Glomerular endothelial cell (primary cell): ENCODE measurements around the gene RPP14. TPM values are rescaled to one million over a fixed set of nuclear protein-coding genes. Genes with fewer than 3 reads are reported as not detected.
"Not testable (repeated sequence)": the region's sequence is repeated elsewhere in the genome, so short reads cannot be mapped to it uniquely, and the experiment has no call there.

ENCODE experiments used
- DNase-seq: peaks from one replicate; pipeline ENCODE4 v3.0.0-alpha.2; 2011; ENCODE audit warnings: low read depth, low spot score; ENCODE audit errors: extremely low read depth
- total RNA-seq: library from RNA; depleted of rRNA; stranded (reverse); fragments of >200 nt; gene quantifications from 2 replicates; pipeline ENCODE4 v1.2.3, GENCODE V29; 2015

RPP14 gene
- 6.5 and 9.1 TPM in 2 replicates for total RNA-seq

DNA sequence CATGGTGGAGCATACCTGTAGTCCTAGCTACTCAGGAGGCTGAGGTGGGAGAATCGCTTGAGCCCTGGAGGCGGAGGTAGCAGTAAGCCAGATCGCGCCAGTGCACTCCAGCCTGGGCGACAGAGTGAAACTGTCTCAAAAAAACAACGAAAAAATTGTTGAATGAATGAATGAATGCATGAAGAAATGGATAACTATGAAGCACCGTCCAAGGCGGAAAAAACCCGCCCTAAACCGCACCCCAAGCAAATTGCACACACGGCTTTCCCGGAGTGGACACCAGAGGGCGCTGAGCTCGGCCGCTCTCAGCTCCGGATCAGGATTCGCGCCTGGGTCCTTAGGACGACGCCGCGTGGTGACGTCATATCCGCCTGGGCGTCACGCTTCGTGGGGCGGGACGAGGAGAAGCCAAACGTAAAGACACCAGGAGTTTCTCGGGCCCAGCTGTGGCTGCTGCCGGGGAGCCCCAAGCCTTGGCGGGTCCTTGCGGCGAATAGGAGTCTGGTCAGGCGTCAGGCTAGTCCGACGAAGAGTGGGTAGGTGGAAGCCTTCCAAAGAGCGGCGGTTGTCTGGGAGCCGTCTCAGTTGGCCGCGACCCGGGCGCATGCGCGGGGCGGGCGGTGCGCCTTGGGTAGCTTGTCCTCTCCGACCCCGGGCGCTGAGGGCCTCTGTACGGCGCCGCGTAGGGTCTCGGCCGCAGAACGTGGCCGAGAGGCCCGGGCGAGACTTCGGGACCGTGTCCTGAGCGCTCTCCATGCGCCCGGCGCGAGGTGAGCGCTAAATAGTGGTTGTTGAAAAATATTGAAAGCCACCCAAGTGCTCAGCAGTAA, at the start of gene RPP14, which contains the start of gene HTD2:
Gene RPP14 (plus strand): TSS at position 364 of the 830 bp plus-strand sequence. CDS start 4,085 bp downstream, outside the sequence.
Gene HTD2 (plus strand): TSS at position 639 of the 830 bp plus-strand sequence. CDS start 11,094 bp downstream, outside the sequence.
- peak; percentile 87 for DNase-seq

DNA sequence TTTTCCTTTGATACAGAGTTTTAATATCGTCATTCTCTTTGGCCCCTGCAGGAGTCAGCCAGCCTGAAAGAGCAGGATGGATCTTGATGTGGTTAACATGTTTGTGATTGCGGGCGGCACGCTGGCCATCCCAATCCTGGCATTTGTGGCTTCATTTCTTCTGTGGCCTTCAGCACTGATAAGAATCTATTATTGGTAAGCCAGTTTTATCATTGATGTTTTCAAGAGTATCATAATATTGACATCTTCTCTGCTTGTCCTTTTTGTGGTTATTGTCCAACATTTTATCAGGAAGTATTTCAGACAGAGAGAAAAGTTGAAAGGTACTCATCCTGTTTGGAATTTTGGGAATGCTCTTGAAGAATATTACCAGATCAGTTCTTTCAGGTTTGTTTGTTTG, 49.5 kb upstream of the RPP14 start:
- DNase-seq, result no peak

DNA sequence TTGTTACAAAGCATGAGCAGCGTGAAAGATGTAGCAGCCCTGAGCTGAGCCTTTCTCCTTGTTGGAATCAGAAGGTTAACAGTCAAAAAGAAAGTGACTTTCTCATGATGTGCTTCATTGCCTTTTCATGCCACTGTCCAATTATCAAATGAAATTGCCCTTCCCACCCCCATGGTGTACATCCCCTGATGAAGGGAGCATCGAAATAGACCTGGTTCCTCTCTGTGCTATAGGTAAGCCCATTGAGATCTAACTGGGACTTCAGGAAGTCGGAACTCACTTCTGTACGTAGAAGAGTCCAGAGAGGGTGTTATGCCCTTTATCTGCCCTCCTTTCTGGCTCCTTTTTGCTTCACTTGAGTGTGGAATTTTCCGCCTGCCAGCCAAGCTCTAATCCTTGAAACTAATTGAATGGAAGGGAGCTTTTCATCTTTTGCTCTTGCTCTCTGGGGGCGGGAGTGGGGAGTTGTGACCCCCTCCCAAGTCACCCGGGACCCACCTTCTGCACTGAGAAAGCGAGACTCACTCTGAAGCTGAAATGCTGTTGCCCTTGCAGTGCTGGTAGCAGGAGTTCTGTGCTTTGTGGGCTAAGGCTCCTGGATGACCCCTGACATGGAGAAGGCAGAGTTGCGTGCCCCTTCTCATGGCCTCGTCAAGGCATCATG, 47.5 kb upstream of the RPP14 start:
- no peak for DNase-seq

DNA sequence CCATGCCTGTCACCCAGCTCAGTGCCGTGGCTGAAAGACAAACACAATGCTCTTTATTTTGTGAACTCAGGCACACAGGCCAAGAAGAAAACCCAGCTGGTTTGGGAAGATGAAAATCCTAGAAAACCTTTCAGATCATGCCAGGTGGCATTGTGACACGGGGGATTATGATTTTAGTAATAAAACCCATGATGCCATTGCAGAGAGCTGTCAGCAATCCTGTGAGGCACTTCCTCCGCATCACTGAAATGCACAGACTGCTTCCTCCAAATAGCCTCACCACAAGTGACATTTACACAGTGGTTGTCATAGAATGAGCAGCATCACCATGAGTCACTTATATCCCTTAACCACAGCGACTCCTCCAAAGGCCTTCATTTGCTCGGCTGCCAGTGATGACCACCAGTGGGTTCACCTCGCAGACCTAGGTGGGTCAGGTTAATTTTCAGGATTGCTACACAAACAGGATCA, 45.7 kb upstream of the RPP14 start:
- no peak for DNase-seq

DNA sequence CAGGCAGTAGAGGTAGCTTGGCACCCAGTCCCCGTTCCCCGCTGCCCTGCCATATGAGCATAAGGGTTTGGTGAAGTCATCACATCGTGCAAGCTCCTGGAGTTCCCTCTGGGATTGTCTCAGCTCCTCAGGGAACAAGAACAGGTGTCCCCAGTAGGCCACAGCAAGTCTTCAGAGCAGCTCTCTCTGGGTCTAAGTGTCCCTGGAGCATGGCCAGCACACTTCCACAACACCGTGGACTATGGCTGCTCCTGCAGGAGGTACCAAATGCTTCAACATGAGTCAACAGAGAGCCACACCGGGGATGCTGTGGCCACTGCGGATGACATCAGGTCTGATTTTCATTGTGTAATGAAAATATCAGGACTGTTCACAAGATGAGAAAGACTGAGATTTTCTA, 45.3 kb upstream of the RPP14 start:
- no peak for DNase-seq

DNA sequence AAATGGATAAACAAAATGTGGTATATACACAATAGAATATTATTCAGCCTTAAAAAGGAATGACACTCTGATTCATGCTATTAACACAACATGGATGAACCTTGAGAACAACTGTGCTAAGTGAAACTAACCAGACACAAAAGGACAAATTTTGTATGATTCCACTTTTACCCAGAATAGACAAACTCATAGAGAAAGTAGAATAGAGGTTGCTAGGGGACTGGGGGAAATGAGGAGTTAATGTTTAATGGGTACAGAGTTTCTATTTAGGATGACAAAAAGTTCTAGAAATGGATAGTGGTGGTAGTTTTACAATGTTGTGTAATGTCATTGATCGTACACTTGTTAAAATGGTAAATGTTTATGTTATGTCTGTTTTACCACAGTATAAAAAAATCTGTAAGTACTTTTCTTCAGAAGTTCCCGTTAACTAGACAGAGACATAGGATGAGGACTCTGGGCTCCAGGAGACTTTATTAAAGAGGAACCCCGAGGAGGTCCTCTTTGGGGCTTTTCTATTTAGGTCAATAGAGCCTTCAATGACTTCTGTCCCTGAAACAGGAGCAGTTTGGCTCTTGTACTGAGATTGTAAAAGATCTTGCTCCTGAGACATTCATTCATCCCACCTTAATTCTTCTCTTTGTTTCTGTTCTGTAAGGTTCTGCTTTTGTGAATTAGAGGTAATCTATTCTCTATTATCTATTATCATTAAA, 43.9 kb upstream of the RPP14 start:
- no peak for DNase-seq

- DNase-seq, result no peak
Observed at GRCh38 chr3:58266577-58266976, 39.5 kb upstream of the RPP14 start.

GRCh38 chr3:58267543-58267942, 38.5 kb upstream of the RPP14 start:
- not testable (repeated sequence) for DNase-seq

DNA sequence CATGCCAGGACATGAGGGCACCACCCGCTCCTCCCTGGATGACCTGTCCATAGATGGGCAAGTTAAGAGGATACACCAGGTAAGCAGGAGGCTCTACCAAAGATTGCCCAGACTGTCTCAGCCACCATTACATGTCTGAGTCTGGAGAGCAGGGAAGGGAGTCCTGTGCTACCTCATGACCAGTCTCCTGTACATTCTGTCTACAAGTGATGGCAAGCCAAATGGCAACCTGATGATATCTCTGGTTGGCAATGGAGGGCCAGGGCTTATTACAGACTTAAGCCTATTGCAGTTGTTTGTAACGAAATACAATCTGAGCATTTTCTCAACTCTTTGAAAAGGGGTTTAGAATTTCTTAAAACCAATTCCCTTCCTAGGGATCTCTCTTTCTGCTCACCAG, 36.7 kb upstream of the RPP14 start:
- no peak for DNase-seq

GRCh38 chr3:58270485-58270884, 35.6 kb upstream of the RPP14 start:
- DNase-seq, result no peak

DNA sequence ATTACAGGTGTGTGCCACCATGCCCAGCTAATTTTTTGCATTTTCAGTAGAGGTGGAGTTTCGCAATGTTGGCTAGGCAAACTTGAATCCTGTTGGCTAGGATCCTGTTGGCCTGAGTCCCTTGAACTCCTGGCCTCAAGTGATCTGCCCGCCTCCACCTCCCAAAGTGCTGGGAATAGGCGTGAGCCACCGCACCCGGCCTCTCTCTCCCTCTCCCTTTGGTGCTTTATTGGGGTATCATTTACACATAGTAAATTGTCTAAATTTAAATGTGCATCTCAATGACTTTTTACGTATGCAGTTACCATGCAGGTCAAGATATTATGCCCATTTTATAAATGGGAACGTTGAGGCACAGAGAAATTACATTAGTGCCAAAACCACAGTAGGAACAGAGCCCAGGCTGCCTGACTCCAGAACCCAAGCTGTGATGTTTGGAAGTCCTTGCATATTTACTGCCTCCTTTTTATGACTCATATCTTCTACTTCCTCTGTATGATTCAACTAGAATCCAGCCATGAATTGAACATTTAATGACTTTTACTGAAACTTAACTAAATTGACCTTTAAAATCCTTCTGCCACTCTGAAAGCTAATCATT, 34.0 kb upstream of the RPP14 start:
- peak; percentile 57 for DNase-seq

DNA sequence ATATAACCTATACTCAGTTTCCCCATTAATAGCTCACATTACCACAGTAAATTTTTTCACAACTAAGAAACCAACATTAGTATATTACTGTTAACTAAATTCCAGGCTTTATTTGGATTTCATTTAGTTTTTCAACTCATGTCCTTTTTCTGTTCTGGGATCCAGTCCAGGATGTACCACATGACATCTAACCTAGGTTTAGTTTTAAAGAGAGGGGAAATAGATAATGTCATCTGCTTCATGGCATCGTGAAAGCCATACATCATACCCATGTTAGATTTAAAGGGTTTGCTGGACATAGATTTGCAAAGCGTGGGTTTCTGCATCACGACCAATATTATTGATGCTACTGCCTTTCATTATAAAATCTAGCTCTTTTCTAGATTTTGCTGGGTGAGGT, 33.2 kb upstream of the RPP14 start:
- no peak for DNase-seq

- DNase-seq, result not testable (repeated sequence)
Observed at GRCh38 chr3:58273362-58273761, 32.7 kb upstream of the RPP14 start.

GRCh38 chr3:58274027-58274614, 31.9 kb upstream of the RPP14 start:
- DNase-seq, result no peak

- no peak for DNase-seq
Observed at GRCh38 chr3:58281069-58281468, 25.0 kb upstream of the RPP14 start.

DNA sequence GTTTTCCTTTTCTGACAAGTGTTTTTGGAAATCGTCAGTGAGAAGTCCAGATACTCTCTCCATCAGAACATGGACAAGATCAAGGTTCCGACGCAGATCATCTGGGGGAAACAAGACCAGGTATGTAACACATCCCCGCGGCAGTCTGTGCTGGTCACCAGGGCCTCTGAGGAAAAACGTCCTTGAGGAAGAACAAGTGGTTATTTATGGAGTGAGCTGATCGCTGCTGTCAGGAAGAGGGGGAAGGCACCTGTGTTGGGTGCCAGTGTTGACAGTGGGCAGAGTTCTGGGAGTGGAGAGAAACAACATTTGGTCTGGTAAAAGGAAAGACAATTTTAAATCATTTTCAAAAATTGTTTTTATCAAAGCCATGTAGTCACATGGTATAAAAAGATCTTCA, 20.7 kb upstream of the RPP14 start:
- DNase-seq, result no peak

DNA sequence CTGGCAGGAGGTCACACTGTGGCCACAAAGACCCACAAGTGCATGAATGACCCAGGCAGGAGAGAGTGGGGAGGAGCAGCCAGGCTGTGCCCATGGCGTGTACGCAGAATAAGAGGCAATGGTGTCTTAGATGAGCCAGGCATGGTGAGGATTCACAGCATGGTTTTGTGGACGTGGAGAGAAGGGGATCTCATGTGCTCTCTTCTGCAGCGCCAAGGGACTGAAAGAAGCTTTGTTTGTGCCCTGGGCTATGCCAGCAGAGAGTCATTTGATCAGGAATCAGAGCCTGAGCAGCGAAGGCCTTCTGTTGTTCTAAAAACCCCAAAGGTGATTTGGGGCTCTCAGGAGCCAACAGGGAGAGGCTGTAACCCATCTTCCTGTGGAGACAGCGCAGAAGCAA, 18.7 kb upstream of the RPP14 start:
- DNase-seq, result no peak

GRCh38 chr3:58288011-58288728, 17.9 kb upstream of the RPP14 start:
- no peak for DNase-seq

- not testable (repeated sequence) for DNase-seq
Observed at GRCh38 chr3:58288964-58289613, 17.0 kb upstream of the RPP14 start.
